SK-MEL-5 (cell line): ENCODE results near the gene DPH6. TPM values are rescaled to one million over a fixed set of nuclear protein-coding genes. Genes with fewer than 3 reads are reported as not detected.

Experiments used
- DNase-seq: peaks from one replicate; pipeline ENCODE4 v3.0.0-alpha.2; 2016; ENCODE audit warnings: low read depth, low spot score
- in situ Hi-C: cut with HindIII; loops from 2 replicates; pipeline ENCODE4 v1.10.0; 2016; ENCODE audit warnings: low sequenced_read_pairs, high pct_unique_total_duplicates, low pct_unique_long_range_greater_than_20kb
- small RNA-seq, 2 experiments: library from RNA; depleted of rRNA; stranded (forward); fragments of <200 nt; gene quantifications; one replicate each; pipeline ENCODE3, GENCODE V24; 2014
- total RNA-seq: library from RNA; depleted of rRNA; stranded (reverse); fragments of >200 nt; shearing (Covaris generic); gene quantifications from 2 replicates; pipeline ENCODE4 v1.2.3, GENCODE V29; 2014

The DPH6 gene
- total RNA-seq, 1 experiment from 2014 or later: 48.1 TPM

- in situ Hi-C loops: no loop called here
- no peak for DNase-seq
These were observed 218.2 kb downstream of the DPH6 start for GRCh38 chr15:35327789-35328188.

GRCh38 chr15:35325374-35325941 is 220.5 kb downstream of the DPH6 start:
- DNase-seq: no peak
- in situ Hi-C loops: no loop called here

GRCh38 chr15:35323141-35323540 is 222.8 kb downstream of the DPH6 start:
- no peak for DNase-seq
- in situ Hi-C loops: no loop called here

- peak; percentile 4 for DNase-seq
- in situ Hi-C loops: no loop called here
These were observed 224.0 kb downstream of the DPH6 start for GRCh38 chr15:35321926-35322325.

GRCh38 chr15:35320911-35321310 is 225.1 kb downstream of the DPH6 start:
- in situ Hi-C loops: no loop called here
- no peak for DNase-seq

Small RNAs within 50 kb of the gene (small RNA-seq; reads per million reads assigned to genes)
- 0 reads per million in 2 experiments for gene AC019288.1
- 0 to 0.10 reads per million in 2 experiments for gene MIR3942
